HCT116 (cell line): ENCODE data around the gene IL3RA. TPM values are rescaled to one million over a fixed set of nuclear protein-coding genes. Genes with fewer than 3 reads are reported as not detected.

ENCODE experiments used
- ATAC-seq: fragments of 200-7000 bp; cut with Tn5 transposase; 2 replicates; pipeline ENCODE4 v1.9.1; 2020; ENCODE audit warnings: mild to moderate bottlenecking, moderate library complexity
- BruUV-seq: library from RNA; stranded (reverse); fragments of 400-500 nt; replicated peaks from 2 replicates; lab custom pipeline; 2021; lab: Mats Ljungman, UMichigan
- CTCF ChIA-PET: fragments of 300-600 bp; sonication (Branson Sonifier 250); formaldehyde crosslinking; loops from one replicate; lab custom pipeline; 2021; ENCODE audit warnings: antibody characterized with exemption; lab: Charles Lee
- POLR2A ChIA-PET: fragments of 300-600, 350-600 bp; sonication (Branson Sonifier 250); formaldehyde crosslinking; loops from one replicate; lab custom pipeline; 2021; ENCODE audit warnings: antibody characterized with exemption; lab: Charles Lee
- RAD21 ChIA-PET, 2 experiments: fragments of 300-600 bp; sonication (Branson Sonifier 250); formaldehyde crosslinking; loops; one replicate each; lab custom pipeline; 2023; ENCODE audit warnings: low total read pairs in 2 of 2; ENCODE audit not compliant: uncharacterized antibody in 2 of 2, unreplicated experiment in 2 of 2, low non-redundant PET in 1 of 2; lab: Charles Lee
- DNase-seq: peaks from one replicate; pipeline ENCODE4 v3.0.0-alpha.2; 2010; ENCODE audit warnings: low read depth, low spot score
- H2AFZ ChIP-seq: fragments of 200-600 bp; shearing (Covaris generic), sonication (generic); 2 replicates; pipeline ENCODE4 v1.6.1; 2017; ENCODE audit warnings: low read depth, mixed run types, mixed read lengths, antibody characterized with exemption, low read length; ENCODE audit not compliant: poor library complexity, severe bottlenecking
- H3K27ac ChIP-seq: 2 replicates; pipeline ENCODE4 v1.5.1; 2012; ENCODE audit warnings: low read depth, low read length
- H3K27me3 ChIP-seq: fragments of 200-600 bp; sonication (generic); 2 replicates; pipeline ENCODE4 v1.6.1; 2016; ENCODE audit warnings: mixed run types, low read length, mixed read lengths; ENCODE audit not compliant: insufficient read depth
- H3K36me3 ChIP-seq, 2 experiments: fragments of 200-500 bp in 1 of 2; fragments of 200-600 bp in 1 of 2; sonication (Bioruptor generic) in 1 of 2; sonication (generic) in 1 of 2; 2 replicates each; pipeline versions ENCODE4 v1.5.1 to v1.6.1; 2014 to 2016; ENCODE audit warnings: low read length in 2 of 2, inconsistent platforms in 1 of 2, mixed read lengths in 1 of 2, mixed run types in 1 of 2; ENCODE audit not compliant: insufficient read depth in 2 of 2, control insufficient read depth in 1 of 2
- H3K4me1 ChIP-seq, 2 experiments: fragments of 200-600 bp in 1 of 2; sonication (generic) in 1 of 2; 2 replicates each; pipeline versions ENCODE4 v1.5.1 to v1.6.1; 2012 to 2017; ENCODE audit warnings: low read length in 2 of 2, inconsistent platforms in 1 of 2, mild to moderate bottlenecking in 1 of 2, mixed read lengths in 1 of 2, mixed run types in 1 of 2, moderate library complexity in 1 of 2; ENCODE audit not compliant: insufficient read depth in 2 of 2, control insufficient read depth in 1 of 2
- H3K4me2 ChIP-seq: fragments of 200-600 bp; sonication (generic); 2 replicates; pipeline ENCODE4 v1.6.1; 2017; ENCODE audit warnings: mixed run types, low read length, mixed read lengths
- H3K4me3 ChIP-seq, 2 experiments: fragments of 200-600 bp in 1 of 2; sonication (generic) in 1 of 2; replicated peaks in 1 of 2; 2 replicates each; pipeline ENCODE4 v1.5.1; 2011 to 2016; ENCODE audit warnings: low read length in 2 of 2, control low read depth in 1 of 2, low read depth in 1 of 2, mild to moderate bottlenecking in 1 of 2, mixed read lengths in 1 of 2, mixed run types in 1 of 2
- H3K79me2 ChIP-seq: fragments of 200-600 bp; sonication (generic); 2 replicates; pipeline ENCODE4 v1.6.1; 2017; ENCODE audit warnings: mild to moderate bottlenecking, mixed run types, low read length, moderate library complexity, mixed read lengths; ENCODE audit not compliant: insufficient read depth
- H3K9ac ChIP-seq: fragments of 200-600 bp; sonication (generic); 2 replicates; pipeline ENCODE4 v1.6.1; 2016; ENCODE audit warnings: low read length, mixed read lengths
- H3K9me2 ChIP-seq: fragments of 200-600 bp; sonication (generic), shearing (Covaris generic); 2 replicates; pipeline ENCODE4 v1.6.1; 2017; ENCODE audit warnings: mixed run types, mild to moderate bottlenecking, moderate library complexity; ENCODE audit not compliant: insufficient read depth
- H3K9me3 ChIP-seq, 2 experiments: fragments of 200-500 bp in 1 of 2; fragments of 200-600 bp in 1 of 2; sonication (Bioruptor generic) in 1 of 2; sonication (generic) in 1 of 2; 2 replicates each; pipeline ENCODE4 v1.6.1; 2014 to 2017; ENCODE audit warnings: low read length in 2 of 2, mixed read lengths in 2 of 2, inconsistent platforms in 1 of 2, low read depth in 1 of 2, mild to moderate bottlenecking in 1 of 2, mixed run types in 1 of 2, moderate library complexity in 1 of 2; ENCODE audit not compliant: control insufficient read depth in 1 of 2, insufficient read depth in 1 of 2
- H4K20me1 ChIP-seq: fragments of 200-600 bp; sonication (generic), shearing (Covaris generic); 2 replicates; pipeline ENCODE4 v1.6.1; 2017; ENCODE audit warnings: mixed run types, mild to moderate bottlenecking, moderate library complexity; ENCODE audit not compliant: insufficient read depth
- CBX3 ChIP-seq: IDR thresholded peaks from 2 replicates; pipeline ENCODE4 v1.6.1; 2012; ENCODE audit warnings: low read depth
- CEBPB ChIP-seq: IDR thresholded peaks from 2 replicates; pipeline ENCODE4 v1.6.1; 2012; ENCODE audit warnings: low read depth
- EZH2 ChIP-seq: fragments of 200-600 bp; sonication (generic); IDR thresholded peaks from 2 replicates; pipeline ENCODE4 v1.6.1; 2017; ENCODE audit warnings: antibody characterized with exemption, mixed run types
- FOSL1 ChIP-seq: IDR thresholded peaks from 2 replicates; pipeline ENCODE4 v1.6.1; 2012; ENCODE audit warnings: low read depth
- POLR2A ChIP-seq: IDR thresholded peaks from 2 replicates; pipeline ENCODE4 v1.7.0; 2011; ENCODE audit warnings: borderline replicate concordance; ENCODE audit not compliant: insufficient read depth, insufficient read length; ENCODE audit errors: extremely low read depth
- SIN3A ChIP-seq: IDR thresholded peaks from 2 replicates; pipeline ENCODE4 v1.6.1; 2012; ENCODE audit warnings: low read depth
- YY1 ChIP-seq: IDR thresholded peaks from 2 replicates; pipeline ENCODE4 v1.6.1; 2011; ENCODE audit warnings: low read length, low read depth, moderate library complexity, mild to moderate bottlenecking; ENCODE audit not compliant: insufficient replicate concordance; ENCODE audit errors: extremely low read depth
- ZBTB33 ChIP-seq: IDR thresholded peaks from 2 replicates; pipeline ENCODE4 v1.6.1; 2011; ENCODE audit warnings: mild to moderate bottlenecking, low read length, moderate library complexity; ENCODE audit not compliant: insufficient replicate concordance; ENCODE audit errors: extremely low read depth
- ZNF274 ChIP-seq: fragments of 200-500 bp; sonication (Bioruptor generic); IDR thresholded peaks from 2 replicates; pipeline ENCODE4 v1.6.1; 2014; ENCODE audit warnings: mild to moderate bottlenecking, low read depth, low read length, inconsistent platforms
- intact Hi-C: fragments of 100-400 bp; cut with micrococcal nuclease; formaldehyde crosslinking; loops from 2 replicates; pipeline ENCODE4 v1.10.0; 2022
- total RNA-seq: library from RNA; stranded (reverse); gene quantifications from one replicate; pipeline ENCODE4 v1.2.1, GENCODE V29; 2021; ENCODE audit not compliant: unreplicated experiment
- TF ChIP-seq, protein P1 (sequence below): IDR thresholded peaks from 2 replicates; pipeline ENCODE4 v1.6.1; 2012; ENCODE audit warnings: low read depth

The IL3RA gene
- total RNA-seq, 1 experiment from 2014 or later: not detected

GRCh38 chrX:1395646-1396216, 59.1 kb downstream of the IL3RA start:
- TF ChIP-seq EZH2: no peak
- TF ChIP-seq ZNF274: no peak
- TF ChIP-seq, protein P1, sequence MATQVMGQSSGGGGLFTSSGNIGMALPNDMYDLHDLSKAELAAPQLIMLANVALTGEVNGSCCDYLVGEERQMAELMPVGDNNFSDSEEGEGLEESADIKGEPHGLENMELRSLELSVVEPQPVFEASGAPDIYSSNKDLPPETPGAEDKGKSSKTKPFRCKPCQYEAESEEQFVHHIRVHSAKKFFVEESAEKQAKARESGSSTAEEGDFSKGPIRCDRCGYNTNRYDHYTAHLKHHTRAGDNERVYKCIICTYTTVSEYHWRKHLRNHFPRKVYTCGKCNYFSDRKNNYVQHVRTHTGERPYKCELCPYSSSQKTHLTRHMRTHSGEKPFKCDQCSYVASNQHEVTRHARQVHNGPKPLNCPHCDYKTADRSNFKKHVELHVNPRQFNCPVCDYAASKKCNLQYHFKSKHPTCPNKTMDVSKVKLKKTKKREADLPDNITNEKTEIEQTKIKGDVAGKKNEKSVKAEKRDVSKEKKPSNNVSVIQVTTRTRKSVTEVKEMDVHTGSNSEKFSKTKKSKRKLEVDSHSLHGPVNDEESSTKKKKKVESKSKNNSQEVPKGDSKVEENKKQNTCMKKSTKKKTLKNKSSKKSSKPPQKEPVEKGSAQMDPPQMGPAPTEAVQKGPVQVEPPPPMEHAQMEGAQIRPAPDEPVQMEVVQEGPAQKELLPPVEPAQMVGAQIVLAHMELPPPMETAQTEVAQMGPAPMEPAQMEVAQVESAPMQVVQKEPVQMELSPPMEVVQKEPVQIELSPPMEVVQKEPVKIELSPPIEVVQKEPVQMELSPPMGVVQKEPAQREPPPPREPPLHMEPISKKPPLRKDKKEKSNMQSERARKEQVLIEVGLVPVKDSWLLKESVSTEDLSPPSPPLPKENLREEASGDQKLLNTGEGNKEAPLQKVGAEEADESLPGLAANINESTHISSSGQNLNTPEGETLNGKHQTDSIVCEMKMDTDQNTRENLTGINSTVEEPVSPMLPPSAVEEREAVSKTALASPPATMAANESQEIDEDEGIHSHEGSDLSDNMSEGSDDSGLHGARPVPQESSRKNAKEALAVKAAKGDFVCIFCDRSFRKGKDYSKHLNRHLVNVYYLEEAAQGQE: no peak
- TF ChIP-seq ZBTB33: no peak
- TF ChIP-seq CEBPB: no peak
- TF ChIP-seq FOSL1: no peak
- no peak for TF ChIP-seq SIN3A
- no peak for TF ChIP-seq CBX3
- no peak for TF ChIP-seq POLR2A
- no peak for TF ChIP-seq YY1
- no peaks in the 10 kb centered on the region for H3K9me2 ChIP-seq
- H4K20me1 ChIP-seq: no peaks in the 10 kb centered on the region
- H2AFZ ChIP-seq: no peak overlapping the region
- no peaks in the 10 kb centered on the region for H3K27me3 ChIP-seq
- H3K27ac ChIP-seq: no peak overlapping the region
- peaks cover 0 to 7% of the 10 kb centered on the region in 2 experiments; a peak in 1 of 4 replicates for H3K36me3 ChIP-seq
- ATAC-seq: no peak
- peaks cover 27% of the 10 kb centered on the region for H3K79me2 ChIP-seq
- no peak overlapping the region for H3K4me3 ChIP-seq
- ChIA-PET POLR2A (no interaction called here), CTCF (no interaction called here), RAD21 (no interaction called here)
- no TSS peak for BruUV-seq
- no peak overlapping the region for H3K4me2 ChIP-seq
- no peaks in the 10 kb centered on the region for H3K9me3 ChIP-seq
- DNase-seq: no peak
- peaks cover 7 to 16% of the 10 kb centered on the region in 2 experiments; a peak in 3 of 4 replicates for H3K4me1 ChIP-seq
- intact Hi-C loops: no loop called here
- H3K9ac ChIP-seq: no peak overlapping the region
